GM21529 (cell line): Measurements from ENCODE around the gene SRCIN1.

ENCODE experiments used
- ATAC-seq: cut with Tn5 transposase; IDR thresholded peaks from one replicate; pipeline ENCODE4 v1.9.1; 2021; ENCODE audit not compliant: unreplicated experiment

SRCIN1 gene

GRCh38 chr17:38566666-38567031 is 39.1 kb downstream of the SRCIN1 start:
- no peak for ATAC-seq

DNA sequence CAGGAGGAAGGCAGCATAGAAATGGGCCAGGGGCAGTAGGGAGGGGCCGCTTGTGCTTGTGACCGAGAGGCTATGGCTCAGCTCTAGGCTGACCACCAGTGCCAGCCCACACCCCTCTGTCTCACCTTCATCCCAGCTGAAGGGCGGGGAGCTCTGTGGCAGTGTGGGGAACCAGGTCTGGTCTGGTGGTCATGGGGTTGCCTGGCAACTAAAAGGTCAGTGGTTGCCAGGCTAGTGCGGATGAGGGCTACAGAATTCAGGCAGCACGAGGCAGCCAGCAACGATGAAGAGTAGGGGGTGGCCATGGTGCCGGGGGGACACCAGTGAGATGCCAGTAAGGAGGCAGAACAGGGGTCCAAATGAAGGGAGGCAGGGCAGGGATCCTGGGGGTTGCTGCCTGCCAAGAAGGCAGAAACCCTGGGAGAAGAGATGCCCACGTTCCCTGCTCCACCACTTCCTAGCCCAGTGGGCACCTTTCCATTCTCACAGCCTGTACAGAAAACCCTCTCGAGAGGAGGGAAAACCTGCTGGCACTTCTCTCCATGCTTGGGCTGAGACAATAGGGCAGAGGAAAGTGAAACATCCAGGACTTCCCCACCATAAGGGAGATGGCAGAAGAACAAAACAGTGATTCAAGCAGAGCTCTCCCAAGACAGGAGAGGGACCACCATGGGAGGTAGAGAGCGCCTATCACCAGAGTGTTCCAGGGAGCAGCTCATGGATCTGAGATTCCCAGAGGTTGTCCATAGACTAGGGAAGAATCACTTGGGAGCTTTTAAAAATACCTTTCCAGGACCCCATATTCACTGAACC is 39.7 kb downstream of the SRCIN1 start:
- no peak for ATAC-seq

DNA sequence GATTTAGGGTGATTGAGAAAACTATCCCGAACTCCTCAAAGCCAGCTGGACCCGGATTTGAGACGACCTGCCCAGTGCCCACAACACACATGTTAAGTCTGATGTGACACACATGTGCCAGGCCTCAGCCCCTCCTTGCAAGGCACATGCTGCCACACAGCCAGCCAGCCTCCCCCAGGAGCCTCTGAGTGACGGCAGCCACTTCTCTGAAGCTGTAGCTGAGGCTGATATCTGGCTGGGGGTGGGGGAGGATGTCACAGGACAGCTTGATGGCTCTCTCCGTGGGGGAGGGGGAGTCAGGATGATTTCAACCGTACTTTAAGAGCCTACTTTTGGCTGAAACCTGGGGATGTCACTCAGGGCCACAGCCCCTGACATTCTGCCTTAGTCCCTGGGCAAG is 40.9 kb downstream of the SRCIN1 start:
- no peak for ATAC-seq

GRCh38 chr17:38564254-38564837 is 41.4 kb downstream of the SRCIN1 start:
- no peak for ATAC-seq

GRCh38 chr17:38563362-38564253 is 42.1 kb downstream of the SRCIN1 start:
- no peak for ATAC-seq

DNA sequence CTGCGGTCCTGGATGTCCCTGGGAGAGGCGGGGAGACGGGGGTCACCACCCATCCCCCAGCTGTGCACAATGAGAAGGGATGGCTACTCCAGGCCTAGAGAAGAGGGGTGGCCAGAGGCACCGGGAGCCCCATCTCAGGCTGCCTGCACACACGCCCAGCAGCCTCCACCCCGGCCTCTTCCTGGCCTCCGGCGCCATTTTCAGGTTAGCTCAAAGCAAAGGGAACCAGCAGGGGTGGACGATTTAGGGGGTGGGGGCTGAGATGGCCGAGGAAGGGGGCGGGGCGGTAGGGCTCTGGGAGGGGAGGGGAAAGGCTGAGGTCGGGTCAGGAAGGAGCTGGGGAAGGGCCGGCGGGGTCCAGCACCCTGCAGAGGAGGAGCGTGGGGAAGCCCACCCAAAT is 42.8 kb downstream of the SRCIN1 start:
- ATAC-seq: no peak

- no peak for ATAC-seq
Observed at GRCh38 chr17:38562215-38562569, 43.6 kb downstream of the SRCIN1 start.

DNA sequence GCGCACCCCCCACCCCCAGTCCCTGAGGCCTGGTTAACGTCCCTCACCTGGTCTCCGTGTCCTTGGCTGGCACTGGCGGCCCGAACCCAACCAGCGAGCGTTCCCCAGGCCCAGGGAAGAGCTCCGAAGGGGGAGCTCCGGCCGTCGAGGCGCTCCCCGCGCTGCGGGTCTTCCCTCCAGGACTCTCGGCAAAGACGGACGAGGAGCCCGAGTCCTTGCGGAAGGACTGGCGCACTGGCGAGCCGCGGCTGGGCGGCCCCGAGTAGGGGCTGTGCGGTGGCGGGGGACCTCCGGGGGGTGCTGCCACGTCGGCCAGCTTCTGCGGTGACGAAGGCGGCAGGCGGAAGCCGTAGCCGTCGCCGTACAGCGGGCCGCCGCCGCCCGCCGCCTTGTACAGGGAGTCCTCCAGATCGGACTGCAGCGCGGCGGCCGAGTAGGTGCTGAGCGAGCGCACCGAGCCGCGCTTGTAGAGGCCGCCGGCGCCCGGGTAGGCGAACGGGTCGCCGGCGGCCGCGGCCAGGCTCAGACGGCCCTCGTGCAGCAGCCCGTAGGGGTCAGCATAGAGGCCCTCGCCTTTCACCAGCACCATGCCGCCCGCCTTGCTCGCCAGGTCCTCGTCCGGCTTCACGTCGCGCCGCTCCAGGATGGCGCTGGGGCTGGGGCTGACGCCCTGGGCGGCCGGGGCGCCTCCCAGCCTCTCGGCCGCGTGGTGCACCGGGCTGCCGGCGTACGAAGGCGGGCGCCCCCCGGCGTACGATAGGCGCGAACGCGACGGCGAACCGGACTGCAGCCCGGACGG is 44.1 kb downstream of the SRCIN1 start:
- no peak for ATAC-seq

DNA sequence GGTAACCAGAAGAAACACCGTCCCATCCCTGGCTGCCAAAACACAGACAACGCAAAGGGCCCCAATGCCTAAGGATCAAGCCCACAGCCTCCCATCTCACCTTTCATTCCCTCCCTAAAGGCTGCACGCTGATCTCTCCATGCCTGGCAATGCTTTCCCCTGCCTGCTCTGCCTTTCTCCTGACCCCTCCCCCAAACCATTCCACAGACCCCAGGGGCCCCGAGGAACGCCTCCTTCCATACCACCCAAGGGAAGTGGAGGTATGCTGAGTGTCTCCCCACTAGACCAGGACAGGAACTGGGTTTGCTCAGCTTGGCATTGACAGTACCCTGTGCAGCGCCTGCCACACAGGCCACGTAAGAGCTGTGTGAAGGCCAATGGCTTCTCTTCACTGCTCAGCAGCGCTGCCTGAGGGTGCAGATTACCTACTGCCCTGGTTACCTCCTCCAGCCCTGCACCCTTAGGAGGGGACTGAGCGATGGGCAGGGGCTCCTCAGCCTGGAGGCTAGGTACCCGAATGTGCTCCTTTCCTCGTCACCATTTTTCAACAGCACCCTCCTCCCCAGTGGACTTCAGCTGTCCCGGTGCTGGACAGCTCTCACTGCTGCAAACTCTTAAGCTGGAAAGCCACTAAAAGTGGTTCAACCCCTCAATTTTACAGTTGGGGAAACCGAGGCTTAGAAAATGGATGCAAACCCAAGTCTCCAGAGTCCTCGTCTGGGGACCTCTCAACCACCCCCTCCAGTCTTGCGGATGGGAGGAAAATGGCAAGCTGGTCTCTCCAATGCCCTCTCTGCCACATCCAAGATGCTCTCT is 45.0 kb downstream of the SRCIN1 start:
- no peak for ATAC-seq

DNA sequence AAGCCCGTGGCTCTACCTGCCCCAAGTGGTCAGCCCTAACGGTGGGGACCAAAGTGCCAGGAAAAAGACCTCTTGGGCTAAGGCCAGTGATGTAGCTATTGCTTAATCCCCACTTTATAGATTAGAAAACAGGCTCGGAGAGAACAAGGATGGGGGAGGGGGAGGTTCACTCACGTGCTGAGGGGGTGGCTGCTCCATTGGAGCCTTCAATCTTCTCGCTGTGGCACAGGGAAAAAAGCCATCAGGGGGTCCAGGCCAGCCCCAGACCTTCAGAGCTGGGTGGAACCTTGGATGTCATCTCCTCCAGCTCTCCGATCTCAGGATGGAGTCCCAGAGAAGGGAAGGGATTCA is 45.9 kb downstream of the SRCIN1 start:
- ATAC-seq: no peak

GRCh38 chr17:38559051-38559879 is 46.5 kb downstream of the SRCIN1 start:
- peak; percentile 71 for ATAC-seq

DNA sequence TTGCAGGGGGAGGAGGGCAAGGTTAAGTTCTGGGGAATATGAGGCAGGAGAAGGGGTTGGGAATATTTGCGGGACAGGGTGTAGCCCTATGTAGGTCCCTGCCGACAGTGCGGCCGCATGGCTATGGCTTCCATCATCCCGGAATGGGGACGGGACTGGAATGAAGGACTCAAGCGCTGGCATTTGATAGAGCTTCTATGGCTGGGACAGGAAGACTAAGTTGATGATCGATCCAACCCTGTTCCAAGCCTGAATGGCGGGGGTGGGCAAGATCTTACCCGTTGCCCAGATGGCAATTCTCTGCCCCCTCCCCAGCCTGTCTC is 47.1 kb downstream of the SRCIN1 start:
- ATAC-seq: peak; percentile 12

DNA sequence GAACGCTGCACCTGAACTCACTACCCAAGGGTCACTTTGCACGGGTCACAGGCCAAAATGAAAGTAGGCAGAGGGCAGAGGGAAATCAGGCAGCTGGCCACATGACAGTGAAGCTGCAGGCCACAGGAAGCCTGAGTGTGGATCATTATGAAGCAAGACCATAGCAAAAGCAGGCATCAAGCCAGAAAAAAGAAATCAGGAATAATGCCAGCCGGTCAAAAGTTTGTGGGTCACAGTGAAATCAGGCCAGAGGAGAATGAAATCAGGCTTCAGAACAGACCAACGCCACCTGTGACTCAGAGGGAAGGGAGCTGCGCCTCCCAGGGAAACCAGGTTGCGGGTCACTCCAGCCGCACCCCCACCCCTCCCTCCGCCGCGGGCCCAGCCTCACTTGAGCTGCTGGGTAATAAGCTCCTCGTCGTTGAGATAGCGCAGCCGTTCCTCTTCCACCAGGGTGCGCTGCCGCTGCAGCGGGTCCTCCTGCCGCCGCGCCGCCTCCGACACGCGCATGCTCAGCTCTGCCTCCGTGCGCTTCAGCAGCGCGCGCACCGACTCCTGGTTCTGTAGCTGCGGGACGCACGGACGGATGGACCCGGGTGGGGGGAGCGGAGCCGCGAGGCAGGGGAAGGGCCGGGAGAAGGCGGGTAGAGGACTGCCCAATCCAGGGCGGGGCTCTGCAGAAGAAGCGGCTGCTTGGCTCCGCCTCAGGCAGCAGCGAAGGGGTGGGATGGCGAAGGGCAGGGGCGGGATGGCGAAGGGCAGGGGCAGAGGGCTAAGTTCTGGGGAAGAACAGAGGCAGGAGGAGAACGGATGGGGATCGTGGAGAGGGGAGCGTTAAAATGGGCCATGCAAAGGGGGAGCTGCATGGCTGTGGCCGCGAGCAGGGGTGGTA is 47.7 kb downstream of the SRCIN1 start:
- peak; percentile 61 for ATAC-seq

- ATAC-seq: no peak
Observed at GRCh38 chr17:38557396-38557795, 48.4 kb downstream of the SRCIN1 start.

DNA sequence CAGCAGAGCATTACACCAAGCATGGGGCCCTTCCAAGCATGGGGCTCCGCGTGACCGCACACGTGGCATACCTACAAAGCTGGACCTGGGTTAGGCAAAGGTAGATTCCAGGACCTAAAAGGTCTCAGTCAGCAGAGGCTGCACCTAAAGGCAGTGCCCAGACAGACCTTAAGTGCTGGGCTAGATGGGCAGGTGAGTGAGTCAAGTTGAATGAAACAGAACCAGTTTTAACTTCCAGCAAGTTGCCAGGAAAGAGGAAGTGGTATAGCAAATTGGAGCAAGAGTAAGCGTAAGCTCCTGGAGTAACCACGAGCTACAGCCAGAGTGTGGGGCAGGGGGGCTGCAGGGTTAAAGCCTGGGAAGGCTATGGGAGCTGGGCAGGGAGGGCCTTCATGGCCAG is 49.5 kb downstream of the SRCIN1 start:
- ATAC-seq: no peak

GRCh38 chr17:38554430-38555350 is 51.1 kb downstream of the SRCIN1 start:
- no peak for ATAC-seq

GRCh38 chr17:38552343-38552742 is 53.4 kb downstream of the SRCIN1 start:
- ATAC-seq: no peak

DNA sequence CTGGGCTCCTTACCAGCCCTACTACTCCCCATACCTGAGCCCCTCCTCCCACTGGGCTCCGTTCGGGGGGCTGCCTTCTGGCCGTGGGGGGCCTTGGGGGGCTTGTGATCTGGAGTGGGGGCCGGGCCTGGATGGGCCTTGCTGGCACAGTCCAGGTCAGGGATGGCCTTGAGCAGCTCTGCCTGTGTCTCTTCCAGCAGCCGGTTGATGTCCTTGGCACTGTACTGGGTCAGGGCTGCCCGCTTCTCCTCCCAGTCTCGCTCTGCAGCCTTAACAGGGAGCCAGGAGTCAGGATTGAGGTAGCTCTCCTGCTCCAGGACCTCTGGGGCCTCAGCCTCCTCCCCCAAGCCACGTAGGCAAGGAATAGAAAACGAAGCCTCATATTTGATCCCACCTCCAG is 54.6 kb downstream of the SRCIN1 start:
- ATAC-seq: no peak
